Effector CD8-positive, alpha-beta T cell (primary cell): ENCODE data around the gene RNF151.

Source experiments
- DNase-seq: peaks from one replicate; lab custom pipeline; 2025; lab: John Stamatoyannopoulos, UW

Gene RNF151

GRCh38 chr16:1976951-1977874 lies 10.6 kb downstream of the RNF151 start:
- DNase-seq: no peak

DNA sequence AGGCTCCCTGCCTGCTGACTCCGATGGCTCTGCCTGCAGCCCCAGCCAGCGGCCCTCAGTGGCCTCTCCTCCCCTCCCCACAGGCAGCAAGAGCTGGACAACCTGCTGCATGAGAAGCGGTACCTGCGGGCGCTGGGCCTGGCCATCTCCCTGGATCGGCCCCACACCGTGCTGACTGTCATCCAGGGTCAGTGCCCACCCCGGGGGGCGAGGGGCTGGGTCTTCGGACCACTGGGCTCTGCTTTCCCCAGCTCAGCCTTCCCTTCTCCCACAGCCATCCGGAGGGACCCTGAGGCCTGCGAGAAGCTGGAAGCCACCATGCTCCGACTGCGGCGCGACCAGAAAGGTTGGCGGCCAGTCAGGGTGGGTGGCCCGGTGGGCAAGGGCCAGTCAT lies 11.2 kb downstream of the RNF151 start:
- DNase-seq: no peak

DNA sequence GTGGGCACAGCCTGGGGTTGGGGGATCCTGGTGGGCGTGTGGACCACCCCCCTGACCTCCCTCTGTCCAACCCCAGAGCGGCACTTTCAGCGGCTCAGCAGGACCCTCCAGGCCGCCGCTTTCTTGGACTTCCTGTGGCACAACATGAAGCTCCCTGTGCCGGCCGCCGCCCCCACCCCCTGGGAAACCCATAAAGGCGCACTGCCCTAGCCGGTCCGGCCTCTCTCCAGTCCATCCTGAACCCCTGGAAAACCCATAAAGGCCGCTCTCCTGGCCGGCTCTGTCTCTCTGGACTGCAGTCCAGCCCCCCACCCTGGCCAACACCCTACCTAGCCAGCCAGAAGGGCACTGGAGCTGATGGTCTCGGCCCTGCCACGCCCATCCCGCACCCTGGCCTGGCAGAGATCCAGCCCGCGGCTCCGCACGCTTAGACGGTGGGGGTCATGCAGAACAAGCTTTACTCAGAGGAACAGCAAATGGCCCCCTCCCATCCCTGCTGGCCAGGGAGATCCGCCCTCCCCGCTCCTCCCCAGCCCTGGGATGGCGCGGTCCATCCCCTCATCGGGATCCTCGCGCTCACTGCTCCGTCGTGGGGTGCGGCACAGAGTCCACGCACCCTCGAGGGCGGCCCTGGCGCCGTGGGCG lies 11.9 kb downstream of the RNF151 start:
- DNase-seq: no peak

GRCh38 chr16:1979271-1980029 lies 12.8 kb downstream of the RNF151 start:
- DNase-seq: no peak

DNA sequence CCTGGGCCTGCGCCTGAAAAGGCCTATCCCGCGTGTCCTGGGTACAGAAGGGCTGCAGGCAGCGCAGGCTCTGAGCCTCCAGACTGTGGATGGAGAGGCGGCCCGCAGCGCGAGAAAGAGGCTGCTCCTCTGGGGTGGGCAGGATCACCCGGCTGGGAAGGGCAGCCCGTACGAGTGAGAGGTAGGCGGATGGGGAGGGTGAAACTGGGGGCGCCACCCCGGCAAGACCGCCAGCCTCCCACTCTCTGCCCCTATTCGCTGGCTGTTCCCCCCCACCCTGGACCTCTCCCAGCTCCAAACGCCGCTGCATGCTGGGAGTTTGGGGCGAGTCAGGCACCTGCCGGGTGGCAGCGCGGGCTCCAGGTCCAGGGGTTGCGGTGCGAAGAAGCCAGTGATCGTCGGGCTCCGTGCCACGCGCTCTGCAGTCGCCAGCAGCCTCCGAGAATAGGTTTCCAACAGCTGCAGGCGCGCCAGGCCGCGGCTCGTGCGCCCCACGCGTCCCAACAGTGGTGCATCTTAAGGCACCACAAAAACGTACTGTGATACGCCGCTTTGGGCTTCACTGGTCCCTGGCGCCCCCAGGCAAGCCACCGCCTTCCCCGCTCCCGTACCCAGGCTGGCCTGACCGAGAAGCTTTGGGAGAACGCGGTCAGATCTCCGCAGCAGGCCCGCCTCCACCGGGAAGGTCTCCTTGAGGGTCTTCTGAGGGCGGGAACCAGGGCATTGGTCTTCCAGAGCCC lies 13.5 kb downstream of the RNF151 start:
- no peak for DNase-seq

DNA sequence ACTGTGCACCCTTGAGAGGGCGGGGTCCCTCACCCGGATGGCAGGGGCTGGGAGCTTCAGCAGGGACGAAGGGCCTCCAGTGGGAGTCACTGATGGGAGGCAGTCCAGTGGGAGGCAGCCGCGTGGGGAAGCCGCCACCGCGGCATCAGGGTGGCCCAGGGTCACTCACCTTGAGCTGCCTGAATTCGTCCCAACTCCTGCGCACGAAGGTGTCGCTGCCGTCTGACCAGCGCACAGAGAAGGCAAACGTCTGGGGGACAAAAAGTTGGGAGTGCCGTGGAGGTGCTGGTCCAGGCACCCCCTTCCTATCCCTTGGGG lies 14.1 kb downstream of the RNF151 start:
- no peak for DNase-seq

DNA sequence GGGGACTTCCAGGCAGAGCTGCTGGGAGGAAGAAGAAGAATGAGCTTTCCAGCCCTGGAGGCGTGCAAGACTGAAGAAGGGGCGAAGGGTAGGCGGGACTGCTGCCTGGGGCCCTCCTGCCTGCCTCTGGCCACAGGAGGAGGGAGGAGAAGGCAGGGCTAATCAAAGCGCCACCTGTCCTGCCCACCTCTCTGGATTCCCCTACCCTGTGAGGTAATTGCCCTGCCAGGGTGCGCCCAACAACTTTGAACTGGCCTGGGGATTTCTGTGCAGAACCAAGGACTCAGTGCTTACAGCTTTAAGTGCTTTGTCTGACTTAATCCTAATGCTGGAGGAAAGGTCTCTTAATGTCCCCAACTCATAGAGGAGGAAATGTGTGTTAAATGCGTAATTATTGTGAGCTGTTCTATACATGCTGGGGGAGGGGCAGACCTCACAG lies 14.8 kb downstream of the RNF151 start, which contains the start of gene NOXO1:
NOXO1 (minus strand) TSS at position 72 of the 439 bp plus-strand sequence. CDS start 290 bp downstream, outside the sequence.
- DNase-seq: no peak

- DNase-seq: no peak
These were observed 15.4 kb downstream of the RNF151 start for GRCh38 chr16:1982013-1982433.

DNA sequence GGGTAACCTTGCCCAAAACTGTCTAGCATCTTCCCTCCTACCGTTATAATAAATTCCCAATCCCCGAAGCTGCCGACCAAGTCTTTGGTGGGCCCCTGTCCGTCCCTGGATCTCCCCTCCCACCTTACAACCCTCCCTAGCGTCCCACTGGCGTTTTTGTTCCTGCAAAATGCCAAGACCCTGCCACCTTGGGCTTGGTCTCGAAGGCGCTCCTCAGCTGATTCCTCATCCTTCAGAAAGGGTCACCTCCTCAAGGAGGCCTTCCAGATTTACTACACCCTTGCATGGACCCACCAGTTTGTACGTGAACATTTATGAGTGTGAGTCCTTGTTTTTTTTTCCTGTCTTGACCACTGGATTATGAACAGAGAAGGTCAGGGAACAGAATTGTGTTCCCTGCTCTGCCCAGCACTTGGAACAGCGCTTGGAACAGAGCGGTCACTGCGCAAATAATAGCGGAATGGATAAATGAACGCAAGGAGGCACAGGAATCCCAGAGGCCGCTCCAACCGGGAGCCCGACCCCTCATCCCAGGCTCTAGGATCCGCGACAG lies 16.4 kb downstream of the RNF151 start:
- DNase-seq: no peak

DNA sequence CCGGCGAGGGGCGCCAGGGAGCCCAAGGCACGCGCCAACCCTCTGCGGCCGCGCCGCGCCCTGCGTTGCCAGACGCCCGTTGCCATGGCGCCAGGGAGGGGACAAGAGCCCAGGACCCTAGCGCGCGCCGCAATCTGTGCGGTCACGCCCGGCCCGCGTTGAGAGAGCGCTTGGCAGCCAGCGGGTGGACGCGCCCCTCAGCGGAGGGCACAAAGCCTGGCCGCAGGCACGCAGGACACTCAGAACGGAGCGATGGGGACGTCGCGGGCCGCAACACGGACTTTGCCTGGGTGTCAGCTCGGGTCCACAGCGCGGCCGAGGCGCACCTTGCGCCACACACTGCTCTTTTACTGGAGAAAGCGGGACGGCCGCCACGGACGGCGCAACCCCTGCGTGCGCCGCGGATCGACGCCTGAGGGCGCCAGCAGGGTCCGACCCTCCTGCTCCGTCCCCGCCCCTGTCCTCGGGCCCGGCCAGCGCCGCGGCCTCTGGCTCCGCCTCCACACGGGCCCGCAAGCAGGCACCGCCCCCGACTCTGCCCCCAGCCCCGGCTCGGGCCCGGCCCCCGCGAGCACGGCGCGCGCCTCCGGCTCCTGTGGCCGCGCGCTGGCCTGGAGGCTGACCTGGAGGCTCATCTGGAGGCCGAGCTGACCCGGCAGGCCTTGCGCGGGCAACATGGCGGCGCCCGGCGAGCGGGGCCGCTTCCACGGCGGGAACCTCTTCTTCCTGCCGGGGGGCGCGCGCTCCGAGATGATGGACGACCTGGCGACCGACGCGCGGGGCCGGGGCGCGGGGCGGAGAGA lies 17.1 kb downstream of the RNF151 start, which contains the start of gene GFER:
GFER (plus strand) TSS at position 650 of the 803 bp plus-strand sequence; CDS start at position 676, 26 bp downstream.
- peak; percentile 18 for DNase-seq

GRCh38 chr16:1984347-1985225 lies 17.9 kb downstream of the RNF151 start:
- DNase-seq: no peak

DNA sequence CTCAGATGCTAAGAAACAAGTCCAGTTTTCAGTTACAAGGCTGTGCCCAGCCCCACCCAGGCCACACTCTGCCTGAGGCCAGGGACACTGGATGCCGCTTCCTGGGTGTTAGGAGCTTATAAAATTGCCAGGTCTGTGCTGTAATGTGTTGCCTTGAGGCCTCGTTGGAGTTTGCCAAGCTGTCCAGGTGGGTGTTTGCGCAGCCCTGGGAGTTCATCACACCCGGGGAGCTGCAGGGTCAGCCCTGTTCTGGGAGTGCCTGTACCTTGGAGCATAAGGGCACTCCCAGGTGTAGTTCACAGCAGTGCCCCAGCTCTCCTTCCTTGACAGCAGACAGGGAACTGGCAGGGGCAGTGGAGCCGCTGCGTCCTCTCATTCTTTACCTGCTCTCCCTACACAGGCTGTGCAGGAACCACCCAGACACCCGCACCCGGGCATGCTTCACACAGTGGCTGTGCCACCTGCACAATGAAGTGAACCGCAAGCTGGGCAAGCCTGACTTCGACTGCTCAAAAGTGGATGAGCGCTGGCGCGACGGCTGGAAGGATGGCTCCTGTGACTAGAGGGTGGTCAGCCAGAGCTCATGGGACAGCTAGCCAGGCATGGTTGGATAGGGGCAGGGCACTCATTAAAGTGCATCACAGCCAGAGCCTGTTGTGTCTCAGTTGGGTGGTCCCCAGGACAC lies 19.0 kb downstream of the RNF151 start:
- DNase-seq: no peak

DNA sequence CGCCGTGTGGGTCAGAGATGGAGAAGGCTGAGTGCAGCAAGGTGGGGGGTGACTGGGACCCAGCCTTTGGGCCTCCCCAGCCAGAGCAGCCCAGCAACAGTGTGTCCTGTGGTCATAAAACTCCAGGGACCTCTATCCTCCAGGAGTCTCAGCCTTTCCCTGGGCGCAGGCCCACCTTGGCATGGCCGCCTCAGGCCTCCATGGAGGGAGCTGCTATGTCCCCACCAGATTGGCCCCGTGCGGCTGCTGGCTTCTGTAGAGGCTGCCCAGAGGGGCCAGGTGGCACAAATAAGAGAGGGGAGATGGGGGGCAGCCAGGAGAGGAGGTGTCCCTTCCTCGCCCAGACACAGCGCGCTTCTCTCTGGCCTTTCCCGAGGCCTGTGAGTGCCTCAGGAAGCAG lies 20.5 kb downstream of the RNF151 start:
- DNase-seq: no peak

DNA sequence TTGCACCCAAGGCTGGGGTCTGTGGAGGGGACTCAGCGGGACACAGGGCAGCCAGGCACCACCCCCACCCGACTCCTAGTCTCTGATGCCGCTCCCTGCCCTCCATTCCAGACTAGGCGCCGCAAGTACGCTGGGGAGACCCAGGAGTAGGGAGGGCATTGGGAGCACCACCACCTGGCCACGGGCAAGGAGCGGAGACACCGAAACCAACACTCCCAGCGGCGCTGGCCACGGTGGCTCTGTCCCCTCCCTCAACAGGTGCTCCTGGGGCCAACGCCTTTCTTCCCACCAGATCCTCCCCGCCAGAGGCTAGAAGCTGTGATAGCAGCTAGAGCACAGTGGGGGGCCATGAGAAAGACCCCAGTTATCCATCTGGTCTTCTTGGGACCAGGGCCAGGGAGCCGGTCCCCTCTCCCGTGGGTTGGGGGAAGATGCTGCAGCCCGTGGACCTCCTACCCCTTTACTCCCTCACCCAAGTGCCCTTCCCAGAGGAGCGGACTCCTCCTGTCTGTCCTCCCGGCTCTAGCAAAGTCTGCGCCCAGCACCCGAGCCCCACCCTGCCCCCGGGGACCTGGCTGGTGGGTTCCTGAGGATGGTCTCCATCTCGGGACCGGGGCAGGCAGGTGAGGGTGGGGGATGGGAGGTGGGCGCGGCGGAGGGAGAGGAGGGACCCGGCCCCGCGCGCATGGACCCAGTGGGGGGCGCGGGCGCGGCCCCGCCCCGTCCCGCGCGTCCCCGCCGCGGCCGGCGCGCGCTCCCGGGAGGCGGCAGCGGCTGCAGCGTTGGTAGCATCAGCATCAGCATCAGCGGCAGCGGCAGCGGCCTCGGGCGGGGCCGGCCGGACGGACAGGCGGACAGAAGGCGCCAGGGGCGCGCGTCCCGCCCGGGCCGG lies 22.8 kb downstream of the RNF151 start, which contains the start of gene SYNGR3:
SYNGR3 (plus strand) TSS at position 762 of the 892 bp plus-strand sequence. CDS start 133 bp downstream, outside the sequence.
- no peak for DNase-seq

GRCh38 chr16:1990101-1990350 lies 23.4 kb downstream of the RNF151 start:
- no peak for DNase-seq

- DNase-seq: no peak
These were observed 23.9 kb downstream of the RNF151 start for GRCh38 chr16:1990351-1991134.

DNA sequence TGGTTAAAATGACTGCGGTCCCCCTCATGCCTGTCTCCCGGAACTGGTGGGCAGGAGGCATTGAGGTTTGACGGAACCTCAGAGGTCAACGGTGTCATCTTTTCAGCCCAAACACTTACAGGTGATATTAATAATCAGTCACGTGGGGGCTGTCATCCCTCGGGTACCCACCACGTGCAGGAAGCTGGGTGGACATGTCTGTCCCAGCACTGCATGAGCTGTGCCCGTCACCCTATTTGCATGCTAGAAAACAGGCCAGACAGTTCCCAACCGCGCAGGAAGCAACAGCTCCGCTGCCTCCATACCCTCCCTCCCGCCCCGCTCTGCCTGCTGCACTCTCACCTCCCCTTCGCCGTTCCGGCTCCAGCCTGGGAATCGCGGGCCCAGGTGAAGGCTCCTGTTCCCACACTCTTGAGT lies 24.5 kb downstream of the RNF151 start:
- DNase-seq: no peak
